ENCODE results near the gene AOPEP. TPM values are rescaled to one million over a fixed set of nuclear protein-coding genes. Genes with fewer than 3 reads are reported as not detected.

Gene AOPEP
- total and polyA plus RNA-seq, 2 donors (not counting 3 experiments of a cell fraction or from before 2014, with no cell fraction given) = 20.2 to 41.6 TPM

DNA sequence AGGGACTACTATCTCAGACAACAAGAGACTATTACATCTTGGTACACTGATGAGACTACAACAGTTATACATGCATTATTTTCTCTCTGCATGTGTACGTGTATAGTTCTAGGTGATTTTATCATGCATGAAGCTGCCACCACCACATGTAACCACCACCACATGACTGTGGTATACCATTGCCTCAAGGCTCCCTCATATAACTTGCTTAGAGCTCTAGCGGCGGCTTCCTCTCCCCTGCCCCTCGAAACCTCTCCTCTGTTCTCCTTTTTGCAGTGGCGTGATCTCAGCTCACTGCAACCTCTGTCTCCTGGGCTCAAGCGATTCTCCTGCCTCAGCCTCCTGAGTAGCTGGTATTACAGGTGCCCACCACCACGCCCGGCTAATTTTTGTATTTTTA lies 162.3 kb downstream of the AOPEP start:
- DNase-seq (ENCODE audit: low read depth, low spot score) (no peak), FAIRE-seq (no peak)
- Histone ChIP-seq H3K4me1 (ENCODE audit: control insufficient read depth, extremely low read depth, insufficient read depth, low read length) (peaks cover 4% of the 10 kb centered on the region), H4K20me1 (replicated peaks; ENCODE audit: control insufficient read depth, extremely low read depth, insufficient read depth, low read length) (no peaks in the 10 kb centered on the region), H3K9ac (replicated peaks; ENCODE audit: extremely low read depth, insufficient read depth, low read length) (no peak overlapping the region), H3K9me3 (replicated peaks; ENCODE audit: control insufficient read depth, insufficient read depth, low read length) (no peaks in the 10 kb centered on the region), H3K27ac (ENCODE audit: insufficient read depth, low read depth, low read length) (no peak overlapping the region), H3K4me2 (ENCODE audit: insufficient read depth, low read length) (no peak overlapping the region), H3K4me3 (replicated peaks in 1 of 3; ENCODE audit: insufficient read depth in 1 of 3, low read depth in 1 of 3, low read length in 3 of 3) (no peak overlapping the region), H3K27me3 (ENCODE audit: control insufficient read depth in 2 of 2, insufficient read depth in 2 of 2, low read length in 2 of 2) (no peaks in the 10 kb centered on the region), H3K9me1 (replicated peaks; ENCODE audit: control insufficient read depth, extremely low read depth, insufficient read depth, low read length) (no peaks in the 10 kb centered on the region), H2AFZ (ENCODE audit: low read depth, low read length) (no peak overlapping the region), H3K79me2 (ENCODE audit: control insufficient read depth, insufficient read depth, low read length) (no peaks in the 10 kb centered on the region), H3K36me3 (ENCODE audit: control insufficient read depth in 2 of 2, extremely low read depth in 1 of 2, insufficient read depth in 2 of 2, low read length in 2 of 2) (no peaks in the 10 kb centered on the region)
- intact Hi-C loops (cut with micrococcal nuclease) (no loop called here), dilution Hi-C loops (cut with MboI; ENCODE audit: extremely low pct_ligation_motif_present, low sequenced_read_pairs) (no loop called here)
- ChIA-PET CTCF (no interaction called here), POLR2A (no interaction called here)
- BruUV-seq (replicated peaks) = no TSS peak
- TF ChIP-seq FOS (IDR thresholded peaks at IDR 0.05; ENCODE audit: borderline replicate concordance, insufficient read depth, low read length) = no peak
- no peak for TF ChIP-seq MYC (IDR thresholded peaks at IDR 0.05; ENCODE audit: low read depth, low read length)
- TF ChIP-seq EZH2 (IDR thresholded peaks at IDR 0.05; ENCODE audit: borderline replicate concordance, low read depth, low read length, severe bottlenecking) = no peak

DNA sequence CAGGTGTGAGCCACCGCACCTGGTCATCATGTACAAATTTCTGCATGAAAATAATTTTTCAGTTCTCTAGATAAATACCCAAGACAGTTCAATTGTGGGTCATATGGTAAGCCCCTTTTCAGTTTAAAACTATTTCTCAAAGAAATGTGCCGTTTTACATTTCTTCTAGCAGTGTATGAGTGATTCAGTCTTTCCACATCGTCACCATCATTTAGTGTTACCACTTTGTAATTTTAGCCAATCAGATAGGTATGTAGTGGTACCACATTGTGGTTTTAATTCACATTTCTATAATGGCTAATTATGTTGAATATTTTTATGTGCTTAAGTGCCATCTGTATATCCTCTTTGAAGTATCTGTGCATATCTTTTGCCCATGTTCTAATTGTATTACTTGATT lies 163.1 kb downstream of the AOPEP start:
- Histone ChIP-seq H3K4me3 (replicated peaks in 1 of 3; ENCODE audit: insufficient read depth in 1 of 3, low read depth in 1 of 3, low read length in 3 of 3) (no peak overlapping the region), H3K9me3 (replicated peaks; ENCODE audit: control insufficient read depth, insufficient read depth, low read length) (no peaks in the 10 kb centered on the region), H3K36me3 (ENCODE audit: control insufficient read depth in 2 of 2, extremely low read depth in 1 of 2, insufficient read depth in 2 of 2, low read length in 2 of 2) (no peaks in the 10 kb centered on the region), H4K20me1 (replicated peaks; ENCODE audit: control insufficient read depth, extremely low read depth, insufficient read depth, low read length) (no peaks in the 10 kb centered on the region), H3K9me1 (replicated peaks; ENCODE audit: control insufficient read depth, extremely low read depth, insufficient read depth, low read length) (no peaks in the 10 kb centered on the region), H3K9ac (replicated peaks; ENCODE audit: extremely low read depth, insufficient read depth, low read length) (no peak overlapping the region), H2AFZ (ENCODE audit: low read depth, low read length) (no peak overlapping the region), H3K27ac (ENCODE audit: insufficient read depth, low read depth, low read length) (no peak overlapping the region), H3K27me3 (ENCODE audit: control insufficient read depth in 2 of 2, insufficient read depth in 2 of 2, low read length in 2 of 2) (no peaks in the 10 kb centered on the region), H3K79me2 (ENCODE audit: control insufficient read depth, insufficient read depth, low read length) (no peaks in the 10 kb centered on the region), H3K4me1 (ENCODE audit: control insufficient read depth, extremely low read depth, insufficient read depth, low read length) (peaks cover 9% of the 10 kb centered on the region), H3K4me2 (ENCODE audit: insufficient read depth, low read length) (no peak overlapping the region)
- TF ChIP-seq GATA2 (IDR thresholded peaks at IDR 0.05; ENCODE audit: insufficient read depth, insufficient read length, low read depth, low read length) = no peak
- TF ChIP-seq JUN (IDR thresholded peaks at IDR 0.05; ENCODE audit: borderline replicate concordance, insufficient read depth, insufficient read length, low read depth) = no peak
- no peak for TF ChIP-seq MYC (IDR thresholded peaks at IDR 0.05; ENCODE audit: low read depth, low read length)
- TF ChIP-seq, protein P1, sequence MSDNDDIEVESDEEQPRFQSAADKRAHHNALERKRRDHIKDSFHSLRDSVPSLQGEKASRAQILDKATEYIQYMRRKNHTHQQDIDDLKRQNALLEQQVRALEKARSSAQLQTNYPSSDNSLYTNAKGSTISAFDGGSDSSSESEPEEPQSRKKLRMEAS (IDR thresholded peaks at IDR 0.05; ENCODE audit: insufficient read depth, insufficient read length) = no peak
- no peak for TF ChIP-seq FOS (IDR thresholded peaks at IDR 0.05; ENCODE audit: borderline replicate concordance, insufficient read depth, low read length)
- no peak for TF ChIP-seq POLR2AphosphoS5 (IDR thresholded peaks at IDR 0.05; ENCODE audit: insufficient read depth, low read depth, low read length)
- TF ChIP-seq, protein P2, sequence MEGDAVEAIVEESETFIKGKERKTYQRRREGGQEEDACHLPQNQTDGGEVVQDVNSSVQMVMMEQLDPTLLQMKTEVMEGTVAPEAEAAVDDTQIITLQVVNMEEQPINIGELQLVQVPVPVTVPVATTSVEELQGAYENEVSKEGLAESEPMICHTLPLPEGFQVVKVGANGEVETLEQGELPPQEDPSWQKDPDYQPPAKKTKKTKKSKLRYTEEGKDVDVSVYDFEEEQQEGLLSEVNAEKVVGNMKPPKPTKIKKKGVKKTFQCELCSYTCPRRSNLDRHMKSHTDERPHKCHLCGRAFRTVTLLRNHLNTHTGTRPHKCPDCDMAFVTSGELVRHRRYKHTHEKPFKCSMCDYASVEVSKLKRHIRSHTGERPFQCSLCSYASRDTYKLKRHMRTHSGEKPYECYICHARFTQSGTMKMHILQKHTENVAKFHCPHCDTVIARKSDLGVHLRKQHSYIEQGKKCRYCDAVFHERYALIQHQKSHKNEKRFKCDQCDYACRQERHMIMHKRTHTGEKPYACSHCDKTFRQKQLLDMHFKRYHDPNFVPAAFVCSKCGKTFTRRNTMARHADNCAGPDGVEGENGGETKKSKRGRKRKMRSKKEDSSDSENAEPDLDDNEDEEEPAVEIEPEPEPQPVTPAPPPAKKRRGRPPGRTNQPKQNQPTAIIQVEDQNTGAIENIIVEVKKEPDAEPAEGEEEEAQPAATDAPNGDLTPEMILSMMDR (IDR thresholded peaks at IDR 0.05; ENCODE audit: extremely low read depth in 1 of 2, insufficient read depth in 1 of 2, low read depth in 1 of 2, low read length in 2 of 2) = no peak
- TF ChIP-seq POLR2A (IDR thresholded peaks at IDR 0.05; ENCODE audit: low read depth, low read length) = no peak
- TF ChIP-seq EZH2 (IDR thresholded peaks at IDR 0.05; ENCODE audit: borderline replicate concordance, low read depth, low read length, severe bottlenecking) = no peak
- DNase-seq (ENCODE audit: low read depth, low spot score) (no peak), FAIRE-seq (no peak)
- intact Hi-C loops (cut with micrococcal nuclease) = no loop called here
- POLR2A ChIA-PET = no interaction called here
- dilution Hi-C loops (cut with MboI; ENCODE audit: extremely low pct_ligation_motif_present, low sequenced_read_pairs) = no loop called here
- BruUV-seq (replicated peaks) = no TSS peak
- CTCF ChIA-PET = no interaction called here

All from endothelial cell of umbilical vein (primary cell).